Left lobe of liver (tissue), 2 donors: ENCODE results near the gene CENPT. TPM values are rescaled to one million over a fixed set of nuclear protein-coding genes. Genes with fewer than 3 reads are reported as not detected.

Source experiments
- ATAC-seq: fragments of 200-7000 bp; cut with Tn5 transposase; one replicate; pipeline ENCODE4 v1.9.1; 2020; ENCODE audit warnings: mild to moderate bottlenecking, moderate library complexity
- DNase-seq: peaks from one replicate; pipeline ENCODE4 v3.0.0-alpha.2; 2020; ENCODE audit warnings: low spot score
- total RNA-seq: library from RNA; stranded (reverse); gene quantifications from one replicate; pipeline ENCODE4 v1.2.1, GENCODE V29; 2021
- donor health status: DM: no; HTN: no; CAD: no; lungs with moderate emphysema.
- donor health status: DM: no; HTN: yes; CAD: no.

The CENPT gene
- total RNA-seq, 1 donor from 2014 or later = 23.1 TPM

- DNase-seq (peak; percentile 56), ATAC-seq (peak; percentile 67)
Measured at GRCh38 chr16:67779256-67780014, 68.1 kb downstream of the CENPT start.

Other genes with a start within 250 kb of the CENPT start
- gene CARMIL2, start 202.5 kb downstream of the CENPT start, total RNA-seq = 1.1 TPM
- gene ACD, start 187.4 kb downstream of the CENPT start, total RNA-seq = 5.0 TPM
- gene PARD6A, start 186.7 kb downstream of the CENPT start, total RNA-seq = 3.4 TPM
- 10.6 TPM for gene ENKD1, start 180.9 kb downstream of the CENPT start, total RNA-seq
- gene C16orf86, start 180.9 kb downstream of the CENPT start, total RNA-seq = 5.5 TPM
- 33.8 TPM for gene GFOD2, start 128.4 kb downstream of the CENPT start, total RNA-seq
- gene RANBP10, start 41.1 kb downstream of the CENPT start, total RNA-seq = 35.6 TPM
- gene TSNAXIP1, start 40.8 kb downstream of the CENPT start, total RNA-seq = 2.1 TPM
- 12.8 TPM for gene THAP11, start 5.4 kb downstream of the CENPT start, total RNA-seq
- 23.2 TPM for gene NUTF2, start 760 bp downstream of the CENPT start, total RNA-seq
- 22.1 TPM for gene EDC4, start 25.4 kb upstream of the CENPT start, total RNA-seq
- 0.88 TPM for gene NRN1L, start 37.2 kb upstream of the CENPT start, total RNA-seq
- 18.2 TPM for gene PSKH1, start 45.6 kb upstream of the CENPT start, total RNA-seq
- 0.73 TPM for gene CTRL, start 84.2 kb upstream of the CENPT start, total RNA-seq
- 21.7 TPM for gene PSMB10, start 89.2 kb upstream of the CENPT start, total RNA-seq
- 172 TPM for gene LCAT, start 96.4 kb upstream of the CENPT start, total RNA-seq
- 20.1 TPM for gene SLC12A4, start 120.9 kb upstream of the CENPT start, total RNA-seq
- gene DPEP3, start 132.8 kb upstream of the CENPT start, total RNA-seq = not detected
- 1.0 TPM for gene DPEP2, start 151.8 kb upstream of the CENPT start, total RNA-seq
- gene DPEP2NB, start 168.2 kb upstream of the CENPT start, total RNA-seq = not detected
- gene DDX28, start 175.5 kb upstream of the CENPT start, total RNA-seq = 5.1 TPM
- 7.6 TPM for gene DUS2, start 175.6 kb upstream of the CENPT start, total RNA-seq
- gene NFATC3, start 237.7 kb upstream of the CENPT start, total RNA-seq = 27.6 TPM